Adipocyte (in vitro differentiated cells): ENCODE measurements around the gene BICD1.
A peak's percentile ranks its signal among the peaks of the same experiment; 100 is the strongest.

Experiments used
- DNase-seq: peaks from one replicate; pipeline ENCODE4 v3.0.0-alpha.2; 2015; ENCODE audit warnings: low read depth
- H3K27me3 ChIP-seq: replicated peaks from 2 replicates; pipeline ENCODE4 v1.7.0; 2013; ENCODE audit warnings: mild to moderate bottlenecking, low read length, moderate library complexity; ENCODE audit not compliant: control insufficient read depth, insufficient read depth
- H3K36me3 ChIP-seq: 2 replicates; pipeline ENCODE4 v1.7.0; 2013; ENCODE audit warnings: low read length, mild to moderate bottlenecking, moderate library complexity; ENCODE audit not compliant: control insufficient read depth, insufficient read depth, severe bottlenecking
- H3K4me1 ChIP-seq: 2 replicates; pipeline ENCODE4 v1.7.0; 2013; ENCODE audit warnings: mild to moderate bottlenecking, low read length, moderate library complexity; ENCODE audit not compliant: control insufficient read depth, insufficient read depth
- H3K4me3 ChIP-seq: 2 replicates; pipeline ENCODE4 v1.7.0; 2013; ENCODE audit warnings: mild to moderate bottlenecking, low read length, moderate library complexity
- H3K9ac ChIP-seq: 2 replicates; pipeline ENCODE4 v1.7.0; 2013; ENCODE audit warnings: mild to moderate bottlenecking, low read length, moderate library complexity
- H3K9me3 ChIP-seq: 2 replicates; pipeline ENCODE4 v1.7.0; 2013; ENCODE audit warnings: mild to moderate bottlenecking, low read length, moderate library complexity; ENCODE audit not compliant: control insufficient read depth

Gene BICD1

GRCh38 chr12:32106517-32107358 is at the start of gene BICD1:
Gene BICD1, plus strand, starts transcription at chr12:32106847. Its CDS starts 485 bp downstream, at chr12:32107332.
- Histone ChIP-seq H3K27me3 (no peaks in the 10 kb centered on the region), H3K4me1 (peaks cover 19% of the 10 kb centered on the region), H3K9me3 (no peaks in the 10 kb centered on the region), H3K36me3 (no peaks in the 10 kb centered on the region), H3K4me3 (peak within 1 kb of the TSS; percentile 90), H3K9ac (peak within 1 kb of the TSS; percentile 88)
- DNase-seq = peak; percentile 96

- Histone ChIP-seq H3K27me3 (peaks cover 3% of the 10 kb centered on the region), H3K4me1 (no peaks in the 10 kb centered on the region), H3K9me3 (no peaks in the 10 kb centered on the region), H3K4me3 (no peak overlapping the region), H3K36me3 (no peaks in the 10 kb centered on the region), H3K9ac (no peak overlapping the region)
- no peak for DNase-seq
Observed at GRCh38 chr12:32061033-32061432, 45.6 kb upstream of the BICD1 start.

- Histone ChIP-seq H3K9ac (no peak overlapping the region), H3K4me1 (no peaks in the 10 kb centered on the region)
- no peak for DNase-seq
Observed at GRCh38 chr12:32062881-32063280, 43.8 kb upstream of the BICD1 start.

GRCh38 chr12:32063796-32064195 is 42.9 kb upstream of the BICD1 start:
- H3K27me3 ChIP-seq = peaks cover 3% of the 10 kb centered on the region
- no peak overlapping the region for H3K9ac ChIP-seq
- H3K36me3 ChIP-seq = no peaks in the 10 kb centered on the region
- DNase-seq = no peak
- no peak overlapping the region for H3K4me3 ChIP-seq
- no peaks in the 10 kb centered on the region for H3K9me3 ChIP-seq
- no peaks in the 10 kb centered on the region for H3K4me1 ChIP-seq

More at GRCh38 chr12:32062881-32063280, 43.8 kb upstream of the BICD1 start:
- Histone ChIP-seq H3K36me3 (no peaks in the 10 kb centered on the region), H3K4me3 (no peak overlapping the region), H3K9me3 (no peaks in the 10 kb centered on the region), H3K27me3 (peaks cover 3% of the 10 kb centered on the region)

- Histone ChIP-seq H3K9me3 (no peaks in the 10 kb centered on the region), H3K27me3 (peaks cover 3% of the 10 kb centered on the region), H3K4me1 (no peaks in the 10 kb centered on the region), H3K36me3 (no peaks in the 10 kb centered on the region), H3K9ac (no peak overlapping the region), H3K4me3 (no peak overlapping the region)
- no peak for DNase-seq
Observed at GRCh38 chr12:32066206-32066605, 40.4 kb upstream of the BICD1 start.

- Histone ChIP-seq H3K36me3 (no peaks in the 10 kb centered on the region), H3K9ac (no peak overlapping the region), H3K27me3 (peaks cover 3% of the 10 kb centered on the region), H3K4me3 (no peak overlapping the region), H3K4me1 (no peaks in the 10 kb centered on the region), H3K9me3 (no peaks in the 10 kb centered on the region)
- no peak for DNase-seq
Observed at GRCh38 chr12:32069071-32069470, 37.6 kb upstream of the BICD1 start.

GRCh38 chr12:32069731-32070130 is 36.9 kb upstream of the BICD1 start:
- no peak overlapping the region for H3K9ac ChIP-seq
- no peak for DNase-seq
- no peaks in the 10 kb centered on the region for H3K36me3 ChIP-seq
- no peak overlapping the region for H3K4me3 ChIP-seq
- no peaks in the 10 kb centered on the region for H3K9me3 ChIP-seq
- peaks cover 3% of the 10 kb centered on the region for H3K27me3 ChIP-seq
- no peaks in the 10 kb centered on the region for H3K4me1 ChIP-seq

GRCh38 chr12:32070370-32070769 is 36.3 kb upstream of the BICD1 start:
- Histone ChIP-seq H3K9me3 (no peaks in the 10 kb centered on the region), H3K4me3 (no peak overlapping the region), H3K27me3 (peaks cover 3% of the 10 kb centered on the region), H3K4me1 (no peaks in the 10 kb centered on the region), H3K36me3 (no peaks in the 10 kb centered on the region), H3K9ac (no peak overlapping the region)
- DNase-seq = no peak

GRCh38 chr12:32072102-32072501 is 34.5 kb upstream of the BICD1 start:
- H3K36me3 ChIP-seq = no peaks in the 10 kb centered on the region
- peaks cover 6% of the 10 kb centered on the region for H3K27me3 ChIP-seq
- DNase-seq = no peak
- H3K4me1 ChIP-seq = no peaks in the 10 kb centered on the region
- no peak overlapping the region for H3K4me3 ChIP-seq
- no peaks in the 10 kb centered on the region for H3K9me3 ChIP-seq
- H3K9ac ChIP-seq = no peak overlapping the region

- no peak overlapping the region for H3K4me3 ChIP-seq
- H3K36me3 ChIP-seq = no peaks in the 10 kb centered on the region
- no peak overlapping the region for H3K9ac ChIP-seq
- no peaks in the 10 kb centered on the region for H3K9me3 ChIP-seq
- H3K4me1 ChIP-seq = no peaks in the 10 kb centered on the region
- no peak for DNase-seq
- peaks cover 6% of the 10 kb centered on the region for H3K27me3 ChIP-seq
Observed at GRCh38 chr12:32074432-32074831, 32.2 kb upstream of the BICD1 start.

- DNase-seq = no peak
- no peaks in the 10 kb centered on the region for H3K4me1 ChIP-seq
- no peaks in the 10 kb centered on the region for H3K9me3 ChIP-seq
- no peak overlapping the region for H3K9ac ChIP-seq
- H3K4me3 ChIP-seq = no peak overlapping the region
- H3K36me3 ChIP-seq = no peaks in the 10 kb centered on the region
- peaks cover 6% of the 10 kb centered on the region for H3K27me3 ChIP-seq
Observed at GRCh38 chr12:32076941-32077340, 29.7 kb upstream of the BICD1 start.

GRCh38 chr12:32080435-32080834 is 26.2 kb upstream of the BICD1 start:
- Histone ChIP-seq H3K9me3 (no peaks in the 10 kb centered on the region), H3K36me3 (no peaks in the 10 kb centered on the region), H3K9ac (no peak overlapping the region), H3K4me1 (peaks cover 4% of the 10 kb centered on the region), H3K27me3 (peaks cover 6% of the 10 kb centered on the region), H3K4me3 (no peak overlapping the region)
- no peak for DNase-seq
